HEK293T (cell line): ENCODE results near the gene COX7B2.

ENCODE experiments used
- CTCF ChIA-PET: fragments of 350-600 bp; formaldehyde crosslinking; extraction: SDS; loops from one replicate; lab custom pipeline; 2021; ENCODE audit warnings: antibody characterized with exemption, inconsistent platforms; lab: Yijun Ruan, JAX
- POLR2A ChIA-PET: fragments of 350-600 bp; formaldehyde crosslinking; extraction: SDS; loops from one replicate; lab custom pipeline; 2020; ENCODE audit warnings: antibody characterized with exemption, inconsistent platforms; lab: Yijun Ruan, JAX
- DNase-seq: peaks from one replicate; pipeline ENCODE4 v3.0.0; 2012; ENCODE audit warnings: mixed read lengths; ENCODE audit errors: extremely low spot score
- ARNT ChIP-seq: fragments of 450-650 bp; IDR thresholded peaks from 2 replicates; pipeline ENCODE4 v1.6.1; 2017; ENCODE audit warnings: mild to moderate bottlenecking
- BHLHE40 ChIP-seq: fragments of 450-650 bp; IDR thresholded peaks from 2 replicates; pipeline ENCODE4 v1.6.1; 2016; ENCODE audit warnings: mild to moderate bottlenecking, moderate library complexity, borderline replicate concordance
- CTBP1 ChIP-seq: fragments of 450-650 bp; IDR thresholded peaks from 2 replicates; pipeline ENCODE4 v1.6.1; 2016; ENCODE audit warnings: borderline replicate concordance
- ELF4 ChIP-seq: fragments of 450-650 bp; IDR thresholded peaks from 2 replicates; pipeline ENCODE4 v1.6.1; 2017; ENCODE audit warnings: antibody characterized with exemption
- FOXA1 ChIP-seq: fragments of 450-650 bp; IDR thresholded peaks from 2 replicates; pipeline ENCODE4 v1.6.1; 2016; ENCODE audit warnings: mild to moderate bottlenecking
- FOXK2 ChIP-seq: fragments of 450-650 bp; IDR thresholded peaks from 2 replicates; pipeline ENCODE4 v1.6.1; 2016; ENCODE audit warnings: mild to moderate bottlenecking
- FOXM1 ChIP-seq: fragments of 450-650 bp; IDR thresholded peaks from 2 replicates; pipeline ENCODE4 v1.6.1; 2017; ENCODE audit warnings: mild to moderate bottlenecking, borderline replicate concordance
- HDGF ChIP-seq: fragments of 450-650 bp; IDR thresholded peaks from 2 replicates; pipeline ENCODE4 v1.6.1; 2017; ENCODE audit warnings: antibody characterized with exemption, borderline replicate concordance
- L3MBTL2 ChIP-seq: fragments of 450-650 bp; conservative IDR thresholded peaks from 2 replicates; pipeline ENCODE4 v1.6.1; 2016; ENCODE audit warnings: mild to moderate bottlenecking
- LEF1 ChIP-seq: fragments of 450-650 bp; IDR thresholded peaks from 2 replicates; pipeline ENCODE4 v1.6.1; 2017; ENCODE audit warnings: mild to moderate bottlenecking, borderline replicate concordance
- NFRKB ChIP-seq: fragments of 450-650 bp; IDR thresholded peaks from 2 replicates; pipeline ENCODE4 v1.6.1; 2016; ENCODE audit warnings: mild to moderate bottlenecking, moderate library complexity
- PKNOX1 ChIP-seq: fragments of 450-650 bp; IDR thresholded peaks from 2 replicates; pipeline ENCODE4 v1.6.1; 2016
- SP1 ChIP-seq: fragments of 450-650 bp; IDR thresholded peaks from 2 replicates; pipeline ENCODE4 v1.6.1; 2017
- SUZ12 ChIP-seq: fragments of 450-650 bp; IDR thresholded peaks from 2 replicates; pipeline ENCODE4 v1.6.1; 2016; ENCODE audit warnings: mild to moderate bottlenecking
- TARDBP ChIP-seq: fragments of 450-650 bp; IDR thresholded peaks from 2 replicates; pipeline ENCODE4 v1.6.1; 2016
- ZNF384 ChIP-seq: fragments of 450-650 bp; IDR thresholded peaks from 2 replicates; pipeline ENCODE4 v1.6.1; 2016

The COX7B2 gene

DNA sequence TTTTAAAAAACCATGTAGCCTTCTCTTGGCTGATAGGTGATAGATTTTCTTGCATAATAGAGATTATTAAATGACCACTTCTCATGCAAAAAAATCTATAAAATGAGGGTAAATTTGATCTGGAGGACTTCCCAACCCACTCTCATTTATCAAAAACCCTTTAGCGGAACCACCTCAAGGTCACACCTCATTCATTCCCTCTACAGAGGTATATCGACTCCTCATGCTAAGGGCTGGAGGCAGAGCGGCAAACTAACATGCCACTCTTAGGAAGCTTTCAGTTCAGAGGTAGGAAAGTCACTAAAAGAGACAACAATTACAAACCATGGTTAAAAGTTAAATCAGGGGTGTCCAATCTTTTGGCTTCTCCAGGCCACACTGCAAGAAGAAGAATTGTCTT is 90.0 kb downstream of the COX7B2 start:
- DNase-seq: no peak
- CTCF ChIA-PET: interaction anchor here (0.7 kb wide), 1 partner anchor 855 kb away, joined by 4 read pairs; no protein-coding TSS in a partner anchor
- POLR2A ChIA-PET: no interaction called here
- TF ChIP-seq SP1 (no peak), ELF4 (no peak), FOXM1 (no peak), LEF1 (no peak), ARNT (no peak), BHLHE40 (no peak), NFRKB (no peak), SUZ12 (no peak), HDGF (no peak), FOXA1 (no peak), TARDBP (no peak), L3MBTL2 (no peak), ZNF384 (no peak), FOXK2 (no peak)

GRCh38 chr4:46818604-46819003 is 90.4 kb downstream of the COX7B2 start:
- POLR2A ChIA-PET: no interaction called here
- TF ChIP-seq PKNOX1 (no peak), ARNT (no peak), FOXA1 (no peak), FOXM1 (no peak), ELF4 (no peak), LEF1 (no peak), NFRKB (no peak), SUZ12 (no peak)
- CTCF ChIA-PET: no interaction called here
- DNase-seq: no peak

- POLR2A ChIA-PET: no interaction called here
- CTCF ChIA-PET: no interaction called here
- TF ChIP-seq SP1 (no peak), ZNF384 (no peak), FOXK2 (no peak), TARDBP (no peak), NFRKB (no peak), ARNT (no peak), L3MBTL2 (no peak), SUZ12 (no peak), LEF1 (no peak), PKNOX1 (no peak), FOXM1 (no peak), CTBP1 (no peak)
- no peak for DNase-seq
These were observed 91.2 kb downstream of the COX7B2 start for GRCh38 chr4:46817806-46818205.

- ChIA-PET CTCF (no interaction called here), POLR2A (no interaction called here)
- TF ChIP-seq HDGF (no peak), L3MBTL2 (no peak), FOXM1 (no peak), CTBP1 (no peak), FOXK2 (no peak), LEF1 (no peak), SUZ12 (no peak), ARNT (no peak), ELF4 (no peak), NFRKB (no peak), ZNF384 (no peak), TARDBP (no peak), PKNOX1 (no peak), SP1 (no peak), BHLHE40 (no peak), FOXA1 (no peak)
- DNase-seq: no peak
These were observed 104.1 kb downstream of the COX7B2 start for GRCh38 chr4:46804781-46805413.

GRCh38 chr4:46793036-46793435 is 116.0 kb downstream of the COX7B2 start:
- CTCF ChIA-PET: no interaction called here
- POLR2A ChIA-PET: no interaction called here
- no peak for TF ChIP-seq HDGF
- no peak for TF ChIP-seq CTBP1
- TF ChIP-seq LEF1: no peak
- no peak for TF ChIP-seq TARDBP
- no peak for TF ChIP-seq NFRKB
- TF ChIP-seq FOXM1: no peak
- DNase-seq: no peak

GRCh38 chr4:46781434-46782092 is 127.5 kb downstream of the COX7B2 start:
- CTCF ChIA-PET: no interaction called here
- no peak for DNase-seq
- POLR2A ChIA-PET: no interaction called here
- TF ChIP-seq PKNOX1 (no peak), SUZ12 (no peak), ZNF384 (no peak), CTBP1 (no peak), HDGF (no peak), FOXM1 (no peak), LEF1 (no peak), FOXA1 (no peak), ARNT (no peak), L3MBTL2 (no peak), SP1 (no peak), TARDBP (no peak), ELF4 (no peak), BHLHE40 (no peak), NFRKB (no peak), FOXK2 (no peak)
